ENCODE measurements around the gene CYP24A1. TPM values are rescaled to one million over a fixed set of nuclear protein-coding genes. Genes with fewer than 3 reads are reported as not detected.
"Not testable (repeated sequence)": the region's sequence is repeated elsewhere in the genome, so short reads cannot be mapped to it uniquely, and the experiment has no call there.

The CYP24A1 gene
- total RNA-seq, 1 donor from 2014 or later, result not detected

GRCh38 chr20:54129350-54129749, 44.4 kb downstream of the CYP24A1 start:
- Histone ChIP-seq H3F3A (ENCODE audit: low read depth) (peaks cover 5% of the 10 kb centered on the region), H3K27me3 (no peaks in the 10 kb centered on the region), H3K4me3 (no peak overlapping the region), H3K4me1 (peaks cover 18% of the 10 kb centered on the region), H3K27ac (no peak overlapping the region), H3K79me2 (ENCODE audit: low read depth) (no peaks in the 10 kb centered on the region), H2AFZ (replicated peaks) (no peak overlapping the region), H3K4me2 (no peak overlapping the region), H3K9me3 (ENCODE audit: low read depth) (no peaks in the 10 kb centered on the region), H3K36me3 (no peaks in the 10 kb centered on the region), H3K9ac (no peak overlapping the region), H4K20me1 (ENCODE audit: low read depth) (no peaks in the 10 kb centered on the region)
- TF ChIP-seq EZH2 (IDR thresholded peaks at IDR 0.05), result no peak
- TF ChIP-seq CTCF (IDR thresholded peaks at IDR 0.05), result no peak
- TF ChIP-seq EZH2phosphoT487 (IDR thresholded peaks at IDR 0.05), result no peak
- no peak for DNase-seq (ENCODE audit: low spot score)
- Mint-ChIP-seq H3K4me3 (no peak overlapping the region), H3K36me3 (no peaks in the 10 kb centered on the region), H3K27ac (no peak overlapping the region), H3K27me3 (ENCODE audit: insufficient read depth, low read depth) (peaks cover 5% of the 10 kb centered on the region), H3K9me3 (peaks cover 6% of the 10 kb centered on the region), H3K4me1 (peaks cover 4% of the 10 kb centered on the region)

DNA sequence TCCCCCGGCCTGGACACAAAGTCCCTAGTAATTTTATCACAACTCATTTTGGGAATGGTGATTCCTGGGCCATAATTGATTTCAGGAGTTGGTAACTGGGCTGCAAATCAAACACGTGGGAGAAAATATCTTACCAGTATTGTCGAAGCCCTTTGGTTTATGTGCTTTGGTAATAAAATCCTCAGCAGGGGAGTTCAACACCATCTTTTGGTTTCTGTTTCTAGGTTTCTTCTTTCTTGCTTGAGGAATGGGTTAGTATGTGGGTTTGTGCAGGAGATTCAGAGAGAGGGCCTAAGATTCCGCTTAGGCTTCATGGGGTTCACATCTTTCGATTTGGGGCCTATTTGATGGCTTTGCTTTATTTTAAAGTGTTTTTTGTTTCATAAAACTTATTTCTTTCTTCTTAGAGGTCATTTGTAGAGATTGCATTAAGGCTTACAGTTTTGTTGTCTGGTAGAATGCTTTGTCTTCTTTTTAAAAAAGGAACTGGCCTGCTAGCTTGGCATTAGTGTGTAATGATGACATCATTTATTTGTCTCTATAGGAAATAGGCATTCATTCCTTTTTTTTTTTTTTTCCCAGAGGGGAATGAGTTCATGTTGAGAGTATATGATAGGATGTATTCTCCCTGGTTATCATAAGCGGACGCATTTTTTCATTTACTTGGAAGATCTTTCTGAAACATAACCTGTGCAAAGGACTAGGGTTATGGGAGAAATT, 45.8 kb downstream of the CYP24A1 start:
- Mint-ChIP-seq H3K4me3 (no peak overlapping the region), H3K27me3 (ENCODE audit: insufficient read depth, low read depth) (peaks cover 5% of the 10 kb centered on the region), H3K36me3 (no peaks in the 10 kb centered on the region), H3K9me3 (peaks cover 6% of the 10 kb centered on the region), H3K4me1 (peaks cover 7% of the 10 kb centered on the region), H3K27ac (no peak overlapping the region)
- Histone ChIP-seq H3F3A (ENCODE audit: low read depth) (peaks cover 5% of the 10 kb centered on the region), H3K79me2 (ENCODE audit: low read depth) (no peaks in the 10 kb centered on the region), H3K27me3 (no peaks in the 10 kb centered on the region), H3K4me3 (no peak overlapping the region), H3K4me2 (no peak overlapping the region), H3K9me3 (ENCODE audit: low read depth) (no peaks in the 10 kb centered on the region), H4K20me1 (ENCODE audit: low read depth) (no peaks in the 10 kb centered on the region), H2AFZ (replicated peaks) (no peak overlapping the region), H3K9ac (no peak overlapping the region), H3K36me3 (no peaks in the 10 kb centered on the region), H3K27ac (no peak overlapping the region), H3K4me1 (peaks cover 11% of the 10 kb centered on the region)
- no peak for TF ChIP-seq EZH2phosphoT487 (IDR thresholded peaks at IDR 0.05)
- TF ChIP-seq CTCF (IDR thresholded peaks at IDR 0.05), result no peak
- TF ChIP-seq EZH2 (IDR thresholded peaks at IDR 0.05), result no peak
- DNase-seq (ENCODE audit: low spot score), result no peak

GRCh38 chr20:54126806-54127655, 46.8 kb downstream of the CYP24A1 start:
- H3K4me3 Mint-ChIP-seq, result no peak overlapping the region
- no peak for DNase-seq (ENCODE audit: low spot score)
- H3K9me3 Mint-ChIP-seq, result peaks cover 6% of the 10 kb centered on the region

GRCh38 chr20:54126328-54126727, 47.5 kb downstream of the CYP24A1 start:
- not testable (repeated sequence) for H3K4me1 ChIP-seq; H3K9me3 Mint-ChIP-seq; H3K27ac Mint-ChIP-seq; H3F3A ChIP-seq (ENCODE audit: low read depth); H3K27me3 Mint-ChIP-seq (ENCODE audit: insufficient read depth, low read depth); DNase-seq (ENCODE audit: low spot score); H3K4me3 ChIP-seq; H3K79me2 ChIP-seq (ENCODE audit: low read depth); H3K9ac ChIP-seq; H3K9me3 ChIP-seq (ENCODE audit: low read depth); H3K36me3 ChIP-seq; H3K27ac ChIP-seq; H3K4me2 ChIP-seq; H2AFZ ChIP-seq (replicated peaks); H3K4me3 Mint-ChIP-seq; H3K36me3 Mint-ChIP-seq; H3K4me1 Mint-ChIP-seq; H3K27me3 ChIP-seq; H4K20me1 ChIP-seq (ENCODE audit: low read depth)

More at GRCh38 chr20:54126806-54127655, 46.8 kb downstream of the CYP24A1 start:
- Histone ChIP-seq H3K9me3 (ENCODE audit: low read depth) (no peaks in the 10 kb centered on the region), H3K27me3 (no peaks in the 10 kb centered on the region), H2AFZ (replicated peaks) (no peak overlapping the region), H3K79me2 (ENCODE audit: low read depth) (no peaks in the 10 kb centered on the region), H3K9ac (no peak overlapping the region), H3K27ac (no peak overlapping the region), H3K36me3 (no peaks in the 10 kb centered on the region), H4K20me1 (ENCODE audit: low read depth) (no peaks in the 10 kb centered on the region), H3K4me1 (peaks cover 1% of the 10 kb centered on the region), H3F3A (ENCODE audit: low read depth) (peaks cover 4% of the 10 kb centered on the region), H3K4me2 (no peak overlapping the region), H3K4me3 (no peak overlapping the region)
- peaks cover 5% of the 10 kb centered on the region for H3K4me1 Mint-ChIP-seq
- no peak for TF ChIP-seq EZH2phosphoT487 (IDR thresholded peaks at IDR 0.05)
- no peak for TF ChIP-seq CTCF (IDR thresholded peaks at IDR 0.05)
- TF ChIP-seq EZH2 (IDR thresholded peaks at IDR 0.05), result no peak
- no peak overlapping the region for H3K27ac Mint-ChIP-seq
- peaks cover 5% of the 10 kb centered on the region for H3K27me3 Mint-ChIP-seq (ENCODE audit: insufficient read depth, low read depth)
- H3K36me3 Mint-ChIP-seq, result no peaks in the 10 kb centered on the region

Data from neural progenitor cell (in vitro differentiated cells).